ENCODE measurements around the gene IQCC. TPM values are rescaled to one million over a fixed set of nuclear protein-coding genes. Genes with fewer than 3 reads are reported as not detected.
A peak's percentile ranks its signal among the peaks of the same experiment; 100 is the strongest.

Gene IQCC
- total RNA-seq, 1 experiment from 2014 or later = 1.2 TPM

GRCh38 chr1:32198237-32199042 is 7.0 kb upstream of the IQCC start:
- H2AFZ ChIP-seq (ENCODE audit: low read length) = no peak overlapping the region
- 0 out of 2 replicates have a peak overlapping the region, but pooled peaks have one; percentile 70 for H3K27ac ChIP-seq (ENCODE audit: low read length)
- DNase-seq = no peak
- H3K9me3 ChIP-seq (ENCODE audit: low read length) = no peaks in the 10 kb centered on the region
- H3K36me3 ChIP-seq (ENCODE audit: insufficient read depth, low read length) = no peaks in the 10 kb centered on the region
- H3K27me3 ChIP-seq (ENCODE audit: low read length) = no peaks in the 10 kb centered on the region
- no peak overlapping the region for H3K4me3 ChIP-seq (ENCODE audit: low read length)
- peaks cover 10% of the 10 kb centered on the region; the same call in 1 of the 2 replicates for H3K79me2 ChIP-seq (ENCODE audit: low read length)
- peak overlapping the region; percentile 87 for H3K4me2 ChIP-seq (ENCODE audit: low read depth, low read length, poor library complexity, severe bottlenecking)
- H4K20me1 ChIP-seq (ENCODE audit: insufficient read depth, low read depth, low read length) = no peaks in the 10 kb centered on the region
- peaks cover 43% of the 10 kb centered on the region for H3K4me1 ChIP-seq (ENCODE audit: low read length)
- H3K9me2 ChIP-seq (replicated peaks; ENCODE audit: insufficient read depth, low read length) = no peaks in the 10 kb centered on the region
- peak overlapping the region; percentile 81; the same call in 1 of the 2 replicates for H3K9ac ChIP-seq (ENCODE audit: low read length)

- Histone ChIP-seq H2AFZ (ENCODE audit: low read length) (no peak overlapping the region), H3K4me1 (ENCODE audit: low read length) (peaks cover 43% of the 10 kb centered on the region), H3K4me3 (ENCODE audit: low read length) (peak overlapping the region; percentile 76; the same call in 1 of the 2 replicates), H3K36me3 (ENCODE audit: insufficient read depth, low read length) (no peaks in the 10 kb centered on the region), H3K4me2 (ENCODE audit: low read depth, low read length, poor library complexity, severe bottlenecking) (peak overlapping the region; percentile 87), H3K9me3 (ENCODE audit: low read length) (no peaks in the 10 kb centered on the region), H3K27me3 (ENCODE audit: low read length) (no peaks in the 10 kb centered on the region), H3K79me2 (ENCODE audit: low read length) (peaks cover 10% of the 10 kb centered on the region; the same call in 1 of the 2 replicates), H3K27ac (ENCODE audit: low read length) (peak overlapping the region; percentile 70), H3K9me2 (replicated peaks; ENCODE audit: insufficient read depth, low read length) (no peaks in the 10 kb centered on the region), H3K9ac (ENCODE audit: low read length) (peak overlapping the region; percentile 81), H4K20me1 (ENCODE audit: insufficient read depth, low read depth, low read length) (no peaks in the 10 kb centered on the region)
- no peak for DNase-seq
Measured at GRCh38 chr1:32199043-32199716, 6.3 kb upstream of the IQCC start.

GRCh38 chr1:32199717-32200072 is 5.8 kb upstream of the IQCC start:
- no peaks in the 10 kb centered on the region for H3K27me3 ChIP-seq (ENCODE audit: low read length)
- H3K9me3 ChIP-seq (ENCODE audit: low read length) = no peaks in the 10 kb centered on the region
- no peak for DNase-seq
- no peaks in the 10 kb centered on the region for H4K20me1 ChIP-seq (ENCODE audit: insufficient read depth, low read depth, low read length)
- no peaks in the 10 kb centered on the region for H3K9me2 ChIP-seq (replicated peaks; ENCODE audit: insufficient read depth, low read length)
- peak overlapping the region; percentile 70 for H3K27ac ChIP-seq (ENCODE audit: low read length)
- peaks cover 10% of the 10 kb centered on the region; the same call in 1 of the 2 replicates for H3K79me2 ChIP-seq (ENCODE audit: low read length)
- H3K4me2 ChIP-seq (ENCODE audit: low read depth, low read length, poor library complexity, severe bottlenecking) = peak overlapping the region; percentile 87
- no peak overlapping the region for H2AFZ ChIP-seq (ENCODE audit: low read length)
- peaks cover 43% of the 10 kb centered on the region for H3K4me1 ChIP-seq (ENCODE audit: low read length)
- peak overlapping the region; percentile 76; the same call in 1 of the 2 replicates for H3K4me3 ChIP-seq (ENCODE audit: low read length)
- H3K36me3 ChIP-seq (ENCODE audit: insufficient read depth, low read length) = no peaks in the 10 kb centered on the region
- H3K9ac ChIP-seq (ENCODE audit: low read length) = peak overlapping the region; percentile 81

GRCh38 chr1:32200226-32201010 is 5.1 kb upstream of the IQCC start, which contains the start of gene CCDC28B:
CCDC28B (plus strand) TSS chr1:32200595; CDS start chr1:32201936, 1,341 bp downstream.
- peak within 1 kb of the TSS; percentile 87 for H3K4me2 ChIP-seq (ENCODE audit: low read depth, low read length, poor library complexity, severe bottlenecking)
- H3K9ac ChIP-seq (ENCODE audit: low read length) = peak within 1 kb of the TSS; percentile 81
- H3K9me3 ChIP-seq (ENCODE audit: low read length) = no peaks in the 10 kb centered on the region
- peak within 1 kb of the TSS; percentile 85 for H2AFZ ChIP-seq (ENCODE audit: low read length)
- peak within 1 kb of the TSS; percentile 76 for H3K4me3 ChIP-seq (ENCODE audit: low read length)
- peak within 1 kb of the TSS; percentile 70 for H3K27ac ChIP-seq (ENCODE audit: low read length)
- H3K79me2 ChIP-seq (ENCODE audit: low read length) = peaks cover 10% of the 10 kb centered on the region; the same call in 1 of the 2 replicates
- H3K4me1 ChIP-seq (ENCODE audit: low read length) = peaks cover 46% of the 10 kb centered on the region
- no peaks in the 10 kb centered on the region for H3K36me3 ChIP-seq (ENCODE audit: insufficient read depth, low read length)
- H4K20me1 ChIP-seq (ENCODE audit: insufficient read depth, low read depth, low read length) = no peaks in the 10 kb centered on the region
- H3K9me2 ChIP-seq (replicated peaks; ENCODE audit: insufficient read depth, low read length) = no peaks in the 10 kb centered on the region
- DNase-seq = peak; percentile 82
- H3K27me3 ChIP-seq (ENCODE audit: low read length) = no peaks in the 10 kb centered on the region

- peak; percentile 88 for DNase-seq
- Histone ChIP-seq H3K79me2 (ENCODE audit: low read length) (peaks cover 10% of the 10 kb centered on the region; the same call in 1 of the 2 replicates), H2AFZ (ENCODE audit: low read length) (peak overlapping the region; percentile 48; the same call in 1 of the 2 replicates), H3K9me3 (ENCODE audit: low read length) (no peaks in the 10 kb centered on the region), H4K20me1 (ENCODE audit: insufficient read depth, low read depth, low read length) (0 out of 2 replicates have a peak, but pooled peaks cover under 1% of the 10 kb centered on the region), H3K36me3 (ENCODE audit: insufficient read depth, low read length) (no peaks in the 10 kb centered on the region), H3K9me2 (replicated peaks; ENCODE audit: insufficient read depth, low read length) (no peaks in the 10 kb centered on the region), H3K4me3 (ENCODE audit: low read length) (peak overlapping the region; percentile 76), H3K27ac (ENCODE audit: low read length) (peak overlapping the region; percentile 70), H3K4me2 (ENCODE audit: low read depth, low read length, poor library complexity, severe bottlenecking) (peak overlapping the region; percentile 87), H3K27me3 (ENCODE audit: low read length) (no peaks in the 10 kb centered on the region), H3K9ac (ENCODE audit: low read length) (peak overlapping the region; percentile 81), H3K4me1 (ENCODE audit: low read length) (peaks cover 51% of the 10 kb centered on the region)
Measured at GRCh38 chr1:32201011-32201855, 4.2 kb upstream of the IQCC start.

- H3K79me2 ChIP-seq (ENCODE audit: low read length) = peaks cover 10% of the 10 kb centered on the region; the same call in 1 of the 2 replicates
- H3K4me3 ChIP-seq (ENCODE audit: low read length) = peak overlapping the region; percentile 84
- H3K9ac ChIP-seq (ENCODE audit: low read length) = peak overlapping the region; percentile 85; the same call in 1 of the 2 replicates
- H3K36me3 ChIP-seq (ENCODE audit: insufficient read depth, low read length) = no peaks in the 10 kb centered on the region
- peak overlapping the region; percentile 95 for H3K4me2 ChIP-seq (ENCODE audit: low read depth, low read length, poor library complexity, severe bottlenecking)
- no peak for DNase-seq
- no peaks in the 10 kb centered on the region for H3K9me2 ChIP-seq (replicated peaks; ENCODE audit: insufficient read depth, low read length)
- H3K9me3 ChIP-seq (ENCODE audit: low read length) = no peaks in the 10 kb centered on the region
- peaks cover 12% of the 10 kb centered on the region; the same call in 1 of the 2 replicates for H4K20me1 ChIP-seq (ENCODE audit: insufficient read depth, low read depth, low read length)
- H2AFZ ChIP-seq (ENCODE audit: low read length) = no peak overlapping the region
- H3K27ac ChIP-seq (ENCODE audit: low read length) = no peak overlapping the region
- H3K4me1 ChIP-seq (ENCODE audit: low read length) = peaks cover 64% of the 10 kb centered on the region
- no peaks in the 10 kb centered on the region for H3K27me3 ChIP-seq (ENCODE audit: low read length)
Measured at GRCh38 chr1:32204943-32205361, 519 bp upstream of the IQCC start.

GRCh38 chr1:32208469-32208868 is 3.0 kb downstream of the IQCC start:
- Histone ChIP-seq H4K20me1 (ENCODE audit: insufficient read depth, low read depth, low read length) (peaks cover 12% of the 10 kb centered on the region; the same call in 1 of the 2 replicates), H3K27ac (ENCODE audit: low read length) (peak overlapping the region; percentile 39; the same call in 1 of the 2 replicates), H3K4me2 (ENCODE audit: low read depth, low read length, poor library complexity, severe bottlenecking) (peak overlapping the region; percentile 33), H3K36me3 (ENCODE audit: insufficient read depth, low read length) (no peaks in the 10 kb centered on the region), H3K9me2 (replicated peaks; ENCODE audit: insufficient read depth, low read length) (no peaks in the 10 kb centered on the region), H3K27me3 (ENCODE audit: low read length) (no peaks in the 10 kb centered on the region), H3K4me3 (ENCODE audit: low read length) (peak overlapping the region; percentile 21; the same call in 1 of the 2 replicates), H3K79me2 (ENCODE audit: low read length) (no peaks in the 10 kb centered on the region), H3K9me3 (ENCODE audit: low read length) (no peaks in the 10 kb centered on the region), H3K9ac (ENCODE audit: low read length) (0 out of 2 replicates have a peak overlapping the region, but pooled peaks have one; percentile 34), H3K4me1 (ENCODE audit: low read length) (peaks cover 37% of the 10 kb centered on the region), H2AFZ (ENCODE audit: low read length) (no peak overlapping the region)
- DNase-seq = peak; percentile 80
